Ramos (cell line): ENCODE measurements around the gene GINS1.

ENCODE experiments used
- in situ Hi-C: fragments of 300-500 bp; cut with MboI; formaldehyde crosslinking; loops from one replicate; pipeline ENCODE4 v1.14.3; 2022; ENCODE audit warnings: low sequenced_read_pairs; ENCODE audit not compliant: unreplicated experiment

The GINS1 gene

GRCh38 chr20:25407311-25408169, at the start of gene GINS1:
TSS of gene GINS1 (plus strand) at chr20:25407673. CDS start at chr20:25407821, 148 bp downstream.
- in situ Hi-C loops: no loop called here

DNA sequence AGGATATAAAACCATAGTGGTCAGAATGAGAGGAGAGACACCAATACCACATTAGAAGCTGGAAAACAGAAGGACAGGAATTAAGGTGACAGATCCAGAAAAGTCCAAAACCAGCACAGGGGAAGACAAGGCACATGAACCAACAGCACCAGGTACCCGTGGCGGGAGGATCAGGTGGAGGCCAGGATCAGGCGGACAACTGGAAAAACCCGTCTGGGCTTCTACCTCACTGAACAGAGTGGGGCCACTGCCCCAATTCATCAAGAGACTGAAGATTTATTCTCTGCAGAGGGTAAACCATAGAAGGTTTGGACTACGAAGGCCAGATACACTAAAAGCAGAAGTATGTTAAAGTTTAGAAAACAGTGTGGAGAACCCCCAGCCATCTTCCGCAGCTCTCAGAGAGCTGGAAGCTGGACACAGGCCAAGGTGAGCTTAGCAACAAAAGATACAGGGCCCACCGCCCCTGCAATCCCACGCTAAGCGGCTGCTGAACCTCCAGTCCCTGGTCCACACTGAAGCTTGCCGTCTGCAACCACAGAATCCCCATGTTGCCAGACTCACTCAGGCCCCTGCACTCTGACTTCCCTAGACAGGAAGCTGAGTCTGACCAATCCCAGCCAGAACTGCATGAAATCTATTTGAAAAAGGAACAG, 46.7 kb upstream of the GINS1 start:
- in situ Hi-C loops: no loop called here

DNA sequence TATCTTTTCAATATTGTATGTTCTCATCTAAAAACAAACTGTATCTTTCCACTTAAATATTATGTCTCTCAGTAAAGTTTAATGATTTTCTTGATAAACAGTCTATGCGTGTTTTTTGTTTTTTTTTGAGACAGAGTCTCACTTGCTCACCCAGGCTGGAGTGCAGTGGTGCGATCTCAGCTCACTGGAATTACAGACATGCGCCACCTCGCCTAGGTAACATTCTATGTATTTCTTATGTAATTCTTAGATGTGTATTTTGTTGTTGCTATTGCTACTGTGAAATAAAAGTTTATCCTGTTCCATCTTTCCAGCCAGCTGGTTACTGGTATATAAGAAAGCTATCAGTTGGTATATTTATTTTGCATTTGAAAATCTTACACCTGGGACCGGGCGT, 46.2 kb upstream of the GINS1 start:
- in situ Hi-C loops: no loop called here

GRCh38 chr20:25364180-25364788, 43.2 kb upstream of the GINS1 start:
- in situ Hi-C loops: no loop called here

- in situ Hi-C loops: no loop called here
Measured at GRCh38 chr20:25364879-25365699, 42.4 kb upstream of the GINS1 start.

DNA sequence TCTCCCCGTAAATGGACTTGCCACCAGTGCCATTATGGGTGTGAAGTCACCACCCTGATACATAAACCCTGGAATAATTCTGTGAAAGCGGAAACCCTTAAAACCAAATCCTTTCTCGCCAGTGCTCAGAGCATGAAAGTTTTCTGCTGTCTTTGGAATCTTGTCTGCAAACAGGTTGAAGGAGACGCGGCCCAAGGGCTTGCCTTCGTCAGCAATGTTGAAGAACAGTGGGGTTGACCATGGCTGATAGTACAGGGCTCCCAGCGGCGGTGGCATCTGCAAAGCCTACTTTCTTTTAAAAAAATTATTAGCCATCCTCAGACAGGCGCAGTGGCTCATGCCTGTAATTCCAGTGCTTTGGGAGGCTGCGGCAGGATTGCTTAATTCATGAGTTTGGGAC, 38.9 kb upstream of the GINS1 start:
- in situ Hi-C loops: no loop called here

GRCh38 chr20:25368976-25369375, 38.5 kb upstream of the GINS1 start:
- in situ Hi-C loops: no loop called here

DNA sequence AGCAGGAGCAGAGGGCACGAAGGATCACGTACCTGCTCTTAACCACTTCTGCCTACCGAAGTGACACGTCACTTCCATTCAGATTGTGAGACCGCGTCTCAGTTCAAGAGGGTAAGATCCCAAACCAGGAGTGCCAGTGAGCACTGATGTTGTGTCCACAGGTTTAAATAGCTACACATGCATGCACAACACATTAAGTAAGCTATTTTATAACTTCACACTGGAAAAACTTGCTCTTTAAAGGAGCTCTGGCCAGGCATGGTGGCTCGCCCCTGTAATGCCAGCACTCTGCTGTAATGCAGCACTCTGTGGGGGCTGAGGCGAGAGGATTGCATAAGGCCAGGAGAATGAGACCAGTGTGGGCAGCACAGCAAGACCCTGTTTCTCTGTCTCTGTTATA, 37.9 kb upstream of the GINS1 start:
- in situ Hi-C loops: no loop called here

GRCh38 chr20:25369971-25370370, 37.5 kb upstream of the GINS1 start:
- in situ Hi-C loops: no loop called here

- in situ Hi-C loops: no loop called here
Measured at GRCh38 chr20:25372584-25373336, 34.7 kb upstream of the GINS1 start.

GRCh38 chr20:25374842-25375241, 32.6 kb upstream of the GINS1 start:
- in situ Hi-C loops: no loop called here

- in situ Hi-C loops: no loop called here
Measured at GRCh38 chr20:25376236-25376635, 31.2 kb upstream of the GINS1 start.

DNA sequence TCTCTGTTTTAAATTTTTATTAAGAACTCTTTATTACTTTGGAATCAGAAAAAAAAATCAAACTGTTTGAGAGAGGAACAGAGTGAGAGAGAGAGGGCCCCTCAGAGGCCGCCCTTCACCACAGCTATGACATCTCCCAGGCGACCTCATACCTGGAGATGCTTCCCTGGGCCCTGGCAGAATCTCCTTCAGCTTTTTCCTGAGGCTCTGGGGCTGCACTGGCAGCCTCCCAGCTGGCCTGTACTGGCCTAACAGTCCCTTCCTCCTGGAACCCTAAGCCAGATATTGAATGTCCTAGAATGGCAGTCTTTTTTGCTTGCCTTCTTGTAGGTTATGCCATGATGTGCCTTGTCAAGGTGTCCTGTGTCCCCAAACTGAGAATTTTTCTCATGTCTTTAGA, 30.6 kb upstream of the GINS1 start:
- in situ Hi-C loops: no loop called here

GRCh38 chr20:25378189-25378883, 29.1 kb upstream of the GINS1 start:
- in situ Hi-C loops: no loop called here

GRCh38 chr20:25378884-25379733, 28.4 kb upstream of the GINS1 start:
- in situ Hi-C loops: no loop called here

- in situ Hi-C loops: no loop called here
Measured at GRCh38 chr20:25380945-25381614, 26.4 kb upstream of the GINS1 start.

DNA sequence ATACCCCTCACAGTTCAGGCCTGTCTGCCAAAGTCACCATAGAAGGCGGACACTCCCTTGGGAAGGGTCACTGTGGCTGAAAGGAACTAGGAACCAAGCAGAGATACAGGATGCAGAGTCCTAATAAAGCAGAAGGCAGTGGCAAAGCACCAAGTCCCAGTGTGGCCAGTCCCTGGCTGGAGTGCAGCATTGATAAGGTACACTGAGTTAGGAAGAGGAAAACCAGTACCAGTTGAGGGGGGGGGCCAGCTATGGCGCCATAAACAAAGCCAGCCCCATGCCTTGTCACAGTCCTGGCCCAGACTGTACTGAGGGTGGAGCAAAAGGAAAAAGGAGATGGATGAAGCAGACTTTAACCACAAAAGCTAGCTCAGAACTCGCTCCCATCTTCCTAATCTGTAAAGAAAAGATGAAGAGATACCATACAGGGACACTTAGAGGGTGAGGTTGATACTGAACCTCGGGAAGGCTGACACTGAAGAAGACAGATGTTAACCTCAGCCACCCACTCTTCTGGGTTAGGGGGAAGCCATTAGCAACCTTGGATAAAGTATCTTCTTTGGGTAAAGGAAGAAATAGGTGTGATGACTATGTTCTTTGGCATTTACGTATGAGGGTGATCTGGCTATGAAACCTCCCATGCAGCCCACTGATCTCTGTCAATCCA, 24.6 kb upstream of the GINS1 start:
- in situ Hi-C loops: no loop called here
